Measurements from ENCODE around the gene KCNQ1OT1.

- TF ChIP-seq CTCF (IDR thresholded peaks at IDR 0.05; ENCODE audit: poor library complexity) (no peak), EZH2 (IDR thresholded peaks at IDR 0.05; ENCODE audit: borderline replicate concordance) (no peak)
These were observed 23.2 kb upstream of the KCNQ1OT1 start for GRCh38 chr11:2722955-2723354.

All from hepatocyte (in vitro differentiated cells).